PC-9 (cell line): ENCODE data around the gene AUTS2.

Experiments used
- EZH2 ChIP-seq: fragments of 200-600 bp; sonication (generic); IDR thresholded peaks from 2 replicates; pipeline ENCODE4 v1.8.0; 2017; ENCODE audit warnings: antibody characterized with exemption, low read depth
- TF ChIP-seq, protein P1 (sequence below): fragments of 200-600 bp; sonication (generic); conservative IDR thresholded peaks from 2 replicates; pipeline ENCODE4 v1.6.1; 2017; ENCODE audit warnings: mixed run types, antibody characterized with exemption, mild to moderate bottlenecking, moderate library complexity

DNA sequence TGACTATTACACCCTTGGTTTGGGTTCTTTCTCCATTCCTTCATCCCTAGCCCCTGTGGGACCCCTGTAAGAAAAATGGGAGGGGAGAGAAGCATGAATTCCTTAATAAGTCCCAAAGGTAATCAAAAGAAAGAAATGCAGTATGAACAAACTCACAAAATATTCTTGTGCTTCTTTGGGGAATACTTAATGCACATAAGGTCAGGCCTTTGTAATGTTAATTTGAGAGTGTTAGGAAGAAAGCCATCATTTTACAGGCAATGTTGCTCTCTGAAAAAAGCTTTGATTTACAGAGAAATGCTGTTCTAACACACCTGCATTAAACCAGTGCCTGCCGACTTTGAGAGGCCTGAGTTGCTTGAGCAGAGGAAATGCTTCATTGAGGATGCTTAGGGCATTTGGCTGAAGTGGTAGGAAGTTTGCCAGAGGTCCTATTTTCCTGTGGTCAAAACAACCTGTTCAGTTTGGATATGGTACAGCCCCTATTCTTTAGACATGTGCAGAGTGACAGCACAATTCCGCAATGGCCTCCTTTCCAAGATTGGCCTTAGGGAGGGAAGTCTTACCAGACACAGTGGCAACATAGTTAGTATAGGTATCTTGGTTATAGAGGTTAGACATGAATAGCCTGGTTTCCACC, 643.4 kb downstream of the AUTS2 start:
- TF ChIP-seq, protein P1, sequence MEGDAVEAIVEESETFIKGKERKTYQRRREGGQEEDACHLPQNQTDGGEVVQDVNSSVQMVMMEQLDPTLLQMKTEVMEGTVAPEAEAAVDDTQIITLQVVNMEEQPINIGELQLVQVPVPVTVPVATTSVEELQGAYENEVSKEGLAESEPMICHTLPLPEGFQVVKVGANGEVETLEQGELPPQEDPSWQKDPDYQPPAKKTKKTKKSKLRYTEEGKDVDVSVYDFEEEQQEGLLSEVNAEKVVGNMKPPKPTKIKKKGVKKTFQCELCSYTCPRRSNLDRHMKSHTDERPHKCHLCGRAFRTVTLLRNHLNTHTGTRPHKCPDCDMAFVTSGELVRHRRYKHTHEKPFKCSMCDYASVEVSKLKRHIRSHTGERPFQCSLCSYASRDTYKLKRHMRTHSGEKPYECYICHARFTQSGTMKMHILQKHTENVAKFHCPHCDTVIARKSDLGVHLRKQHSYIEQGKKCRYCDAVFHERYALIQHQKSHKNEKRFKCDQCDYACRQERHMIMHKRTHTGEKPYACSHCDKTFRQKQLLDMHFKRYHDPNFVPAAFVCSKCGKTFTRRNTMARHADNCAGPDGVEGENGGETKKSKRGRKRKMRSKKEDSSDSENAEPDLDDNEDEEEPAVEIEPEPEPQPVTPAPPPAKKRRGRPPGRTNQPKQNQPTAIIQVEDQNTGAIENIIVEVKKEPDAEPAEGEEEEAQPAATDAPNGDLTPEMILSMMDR: no peak
- TF ChIP-seq EZH2: no peak
